ENCODE data around the gene ITGA3. TPM values are rescaled to one million over a fixed set of nuclear protein-coding genes. Genes with fewer than 3 reads are reported as not detected.

Gene ITGA3
- total RNA-seq, 1 experiment from 2014 or later: 1.4 TPM

GRCh38 chr17:50091918-50092285 is 36.0 kb downstream of the ITGA3 start:
- no peak overlapping the region for H3K27ac ChIP-seq (ENCODE audit: low read depth, low read length, poor library complexity, severe bottlenecking)
- intact Hi-C loops (cut with micrococcal nuclease; ENCODE audit: unreplicated experiment): no loop called here
- H3K4me1 ChIP-seq (ENCODE audit: insufficient read depth, low read length, poor library complexity, severe bottlenecking): peaks cover 10% of the 10 kb centered on the region
- H3K36me3 ChIP-seq (ENCODE audit: insufficient read depth, low read length, poor library complexity, severe bottlenecking): no peaks in the 10 kb centered on the region
- ChIA-PET CTCF (interaction anchor here (0.6 kb wide), 1 partner anchor 230 kb away, joined by 4 read pairs; no protein-coding TSS in a partner anchor), POLR2A (ENCODE audit: low non-redundant PET) (no interaction called here)
- H3K27me3 ChIP-seq (replicated peaks; ENCODE audit: insufficient read depth, low read depth, low read length, poor library complexity): no peaks in the 10 kb centered on the region
- TF ChIP-seq CTCF (conservative IDR thresholded peaks at IDR 0.05; ENCODE audit: low read depth, low read length) (no peak), EZH2 (IDR thresholded peaks at IDR 0.05; ENCODE audit: borderline replicate concordance, low read depth, low read length, poor library complexity, severe bottlenecking) (no peak)
- DNase-seq (ENCODE audit: low spot score): no peak
- BruUV-seq (replicated peaks): no TSS peak
- no peaks in the 10 kb centered on the region for H3K9me3 ChIP-seq (ENCODE audit: low read depth, low read length, poor library complexity, severe bottlenecking)
- no peak overlapping the region for H3K4me3 ChIP-seq (ENCODE audit: low read depth, low read length, poor library complexity, severe bottlenecking)

- H3K27me3 ChIP-seq (replicated peaks; ENCODE audit: insufficient read depth, low read depth, low read length, poor library complexity): no peaks in the 10 kb centered on the region
- ChIA-PET POLR2A (ENCODE audit: low non-redundant PET) (no interaction called here), CTCF (interaction anchor here (0.6 to 1.4 kb wide), 2 partner anchors 14 to 131 kb away, joined by 4 to 5 read pairs; no protein-coding TSS in a partner anchor)
- intact Hi-C loops (cut with micrococcal nuclease; ENCODE audit: unreplicated experiment): no loop called here
- no TSS peak for BruUV-seq (replicated peaks)
- no peak for DNase-seq (ENCODE audit: low spot score)
- no peaks in the 10 kb centered on the region for H3K36me3 ChIP-seq (ENCODE audit: insufficient read depth, low read length, poor library complexity, severe bottlenecking)
- no peak overlapping the region for H3K27ac ChIP-seq (ENCODE audit: low read depth, low read length, poor library complexity, severe bottlenecking)
- H3K9me3 ChIP-seq (ENCODE audit: low read depth, low read length, poor library complexity, severe bottlenecking): no peaks in the 10 kb centered on the region
- no peak overlapping the region for H3K4me3 ChIP-seq (ENCODE audit: low read depth, low read length, poor library complexity, severe bottlenecking)
- H3K4me1 ChIP-seq (ENCODE audit: insufficient read depth, low read length, poor library complexity, severe bottlenecking): peaks cover 10% of the 10 kb centered on the region
- TF ChIP-seq CTCF (conservative IDR thresholded peaks at IDR 0.05; ENCODE audit: low read depth, low read length) (no peak), EZH2 (IDR thresholded peaks at IDR 0.05; ENCODE audit: borderline replicate concordance, low read depth, low read length, poor library complexity, severe bottlenecking) (no peak)
Measured at GRCh38 chr17:50093246-50093645, 37.3 kb downstream of the ITGA3 start.

- Histone ChIP-seq H3K36me3 (ENCODE audit: insufficient read depth, low read length, poor library complexity, severe bottlenecking) (no peaks in the 10 kb centered on the region), H3K4me3 (ENCODE audit: low read depth, low read length, poor library complexity, severe bottlenecking) (no peak overlapping the region), H3K9me3 (ENCODE audit: low read depth, low read length, poor library complexity, severe bottlenecking) (no peaks in the 10 kb centered on the region), H3K27me3 (replicated peaks; ENCODE audit: insufficient read depth, low read depth, low read length, poor library complexity) (no peaks in the 10 kb centered on the region), H3K4me1 (ENCODE audit: insufficient read depth, low read length, poor library complexity, severe bottlenecking) (peaks cover 10% of the 10 kb centered on the region), H3K27ac (ENCODE audit: low read depth, low read length, poor library complexity, severe bottlenecking) (no peak overlapping the region)
- intact Hi-C loops (cut with micrococcal nuclease; ENCODE audit: unreplicated experiment): loop anchor here (2.0 kb wide), 2 partner anchors 67 to 203 kb away; no protein-coding TSS in a partner anchor
- ChIA-PET POLR2A (ENCODE audit: low non-redundant PET) (no interaction called here), CTCF (interaction anchor here (0.7 to 1.4 kb wide), 15 partner anchors 14 to 204 kb away, joined by 3 to 10 read pairs (median 4); no protein-coding TSS in a partner anchor)
- no peak for DNase-seq (ENCODE audit: low spot score)
- no peak for TF ChIP-seq EZH2 (IDR thresholded peaks at IDR 0.05; ENCODE audit: borderline replicate concordance, low read depth, low read length, poor library complexity, severe bottlenecking)
- TF ChIP-seq CTCF (conservative IDR thresholded peaks at IDR 0.05; ENCODE audit: low read depth, low read length): no peak
- no TSS peak for BruUV-seq (replicated peaks)
Measured at GRCh38 chr17:50093807-50094206, 37.9 kb downstream of the ITGA3 start.

All from A673 (cell line).